GM12801 (cell line): ENCODE results near the gene FZD10.

Source experiments
- TF ChIP-seq, protein P1 (sequence below): IDR thresholded peaks from one replicate; pipeline ENCODE4 v1.5.1; 2011; ENCODE audit warnings: control low read depth; ENCODE audit not compliant: insufficient read length; ENCODE audit errors: extremely low read depth

Gene FZD10, protein sequence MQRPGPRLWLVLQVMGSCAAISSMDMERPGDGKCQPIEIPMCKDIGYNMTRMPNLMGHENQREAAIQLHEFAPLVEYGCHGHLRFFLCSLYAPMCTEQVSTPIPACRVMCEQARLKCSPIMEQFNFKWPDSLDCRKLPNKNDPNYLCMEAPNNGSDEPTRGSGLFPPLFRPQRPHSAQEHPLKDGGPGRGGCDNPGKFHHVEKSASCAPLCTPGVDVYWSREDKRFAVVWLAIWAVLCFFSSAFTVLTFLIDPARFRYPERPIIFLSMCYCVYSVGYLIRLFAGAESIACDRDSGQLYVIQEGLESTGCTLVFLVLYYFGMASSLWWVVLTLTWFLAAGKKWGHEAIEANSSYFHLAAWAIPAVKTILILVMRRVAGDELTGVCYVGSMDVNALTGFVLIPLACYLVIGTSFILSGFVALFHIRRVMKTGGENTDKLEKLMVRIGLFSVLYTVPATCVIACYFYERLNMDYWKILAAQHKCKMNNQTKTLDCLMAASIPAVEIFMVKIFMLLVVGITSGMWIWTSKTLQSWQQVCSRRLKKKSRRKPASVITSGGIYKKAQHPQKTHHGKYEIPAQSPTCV

DNA sequence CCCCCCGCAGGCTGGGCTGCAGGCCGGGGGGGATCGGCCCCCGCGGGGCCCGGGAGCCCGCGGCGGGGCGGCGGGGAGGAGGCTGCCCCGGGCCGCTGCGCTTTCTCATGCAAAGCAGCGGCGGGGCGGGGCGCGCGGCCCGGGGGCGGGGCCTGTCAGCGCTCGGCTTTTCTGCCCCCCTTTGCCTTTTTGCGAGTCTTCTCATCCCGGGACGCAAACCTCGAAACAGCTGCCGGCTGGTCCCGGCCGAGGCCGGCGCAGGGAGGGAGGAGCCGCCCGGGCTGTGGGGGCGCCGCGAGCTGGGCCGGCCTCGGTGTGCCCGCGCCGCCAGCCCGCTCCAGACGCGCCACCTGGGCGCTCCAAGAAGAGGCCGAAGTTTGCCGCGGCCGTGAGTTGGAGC, at the start of gene FZD10:
TSS of gene FZD10 (plus strand) at position 198 of the 400 bp plus-strand sequence. CDS start 479 bp downstream, outside the sequence.
- TF ChIP-seq, protein P1, sequence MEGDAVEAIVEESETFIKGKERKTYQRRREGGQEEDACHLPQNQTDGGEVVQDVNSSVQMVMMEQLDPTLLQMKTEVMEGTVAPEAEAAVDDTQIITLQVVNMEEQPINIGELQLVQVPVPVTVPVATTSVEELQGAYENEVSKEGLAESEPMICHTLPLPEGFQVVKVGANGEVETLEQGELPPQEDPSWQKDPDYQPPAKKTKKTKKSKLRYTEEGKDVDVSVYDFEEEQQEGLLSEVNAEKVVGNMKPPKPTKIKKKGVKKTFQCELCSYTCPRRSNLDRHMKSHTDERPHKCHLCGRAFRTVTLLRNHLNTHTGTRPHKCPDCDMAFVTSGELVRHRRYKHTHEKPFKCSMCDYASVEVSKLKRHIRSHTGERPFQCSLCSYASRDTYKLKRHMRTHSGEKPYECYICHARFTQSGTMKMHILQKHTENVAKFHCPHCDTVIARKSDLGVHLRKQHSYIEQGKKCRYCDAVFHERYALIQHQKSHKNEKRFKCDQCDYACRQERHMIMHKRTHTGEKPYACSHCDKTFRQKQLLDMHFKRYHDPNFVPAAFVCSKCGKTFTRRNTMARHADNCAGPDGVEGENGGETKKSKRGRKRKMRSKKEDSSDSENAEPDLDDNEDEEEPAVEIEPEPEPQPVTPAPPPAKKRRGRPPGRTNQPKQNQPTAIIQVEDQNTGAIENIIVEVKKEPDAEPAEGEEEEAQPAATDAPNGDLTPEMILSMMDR, result no peak

DNA sequence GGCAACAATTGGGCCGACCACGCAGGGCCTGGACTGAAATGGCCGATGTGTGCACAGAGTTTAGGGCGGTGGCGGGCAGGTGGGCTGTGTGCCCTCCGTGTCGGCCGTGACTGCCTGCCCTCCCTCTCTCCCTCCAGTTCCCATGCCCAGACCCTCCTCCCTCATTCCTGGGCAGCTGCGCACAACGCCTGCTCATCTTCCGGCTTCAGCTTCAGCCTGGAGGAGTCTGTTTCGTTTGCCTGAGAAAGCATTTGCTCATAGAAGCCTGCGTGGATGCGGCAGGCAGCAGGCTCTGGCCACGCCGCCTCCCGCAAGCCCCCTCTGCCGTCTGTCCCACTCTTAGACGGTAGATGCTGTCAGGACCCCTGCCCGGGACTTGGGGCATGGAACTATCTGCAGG, 47.3 kb upstream of the FZD10 start:
- TF ChIP-seq, protein P1, result no peak

DNA sequence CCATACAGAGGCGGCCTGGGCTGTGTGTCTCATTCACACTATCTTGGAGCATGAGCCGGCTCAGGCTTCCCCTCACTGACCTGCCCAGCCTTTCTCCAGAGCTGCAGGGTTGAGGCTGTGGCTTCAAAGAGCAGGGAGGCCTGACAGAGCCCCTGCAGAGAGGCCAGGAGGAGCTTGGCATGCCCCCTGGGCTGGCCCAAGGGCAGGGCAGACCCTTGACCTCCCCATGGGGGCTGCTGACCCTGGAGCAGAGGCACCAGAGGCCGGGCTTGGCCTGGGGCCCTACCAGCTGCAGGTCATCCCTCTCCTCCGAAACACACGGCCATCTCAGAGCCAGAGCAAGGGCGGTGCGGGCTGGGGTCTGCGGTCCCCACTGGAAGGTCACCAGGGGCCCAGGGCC, 46.6 kb upstream of the FZD10 start:
- TF ChIP-seq, protein P1, result no peak

GRCh38 chr12:130116791-130117190, 45.5 kb upstream of the FZD10 start:
- TF ChIP-seq, protein P1, result no peak

DNA sequence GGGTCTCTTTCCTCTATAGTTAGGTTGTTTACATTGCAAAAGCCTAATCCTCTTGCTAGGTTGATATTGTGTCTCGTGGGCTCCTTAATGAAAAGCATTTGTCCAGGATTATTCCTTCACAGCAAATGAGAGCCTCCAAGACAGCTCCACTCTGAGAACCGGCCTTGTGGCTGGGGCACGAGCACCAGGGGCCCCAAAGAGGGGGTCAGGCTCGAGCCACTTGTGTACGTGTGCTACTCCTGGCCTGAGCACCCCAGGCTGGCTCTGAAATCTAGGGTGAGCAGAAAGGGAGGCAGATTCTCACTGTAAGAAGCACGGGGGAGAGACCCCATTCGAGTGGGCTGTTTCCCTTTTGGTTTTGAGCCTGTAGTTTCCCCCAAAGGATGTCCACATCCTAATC, 45.0 kb upstream of the FZD10 start:
- TF ChIP-seq, protein P1, result no peak

DNA sequence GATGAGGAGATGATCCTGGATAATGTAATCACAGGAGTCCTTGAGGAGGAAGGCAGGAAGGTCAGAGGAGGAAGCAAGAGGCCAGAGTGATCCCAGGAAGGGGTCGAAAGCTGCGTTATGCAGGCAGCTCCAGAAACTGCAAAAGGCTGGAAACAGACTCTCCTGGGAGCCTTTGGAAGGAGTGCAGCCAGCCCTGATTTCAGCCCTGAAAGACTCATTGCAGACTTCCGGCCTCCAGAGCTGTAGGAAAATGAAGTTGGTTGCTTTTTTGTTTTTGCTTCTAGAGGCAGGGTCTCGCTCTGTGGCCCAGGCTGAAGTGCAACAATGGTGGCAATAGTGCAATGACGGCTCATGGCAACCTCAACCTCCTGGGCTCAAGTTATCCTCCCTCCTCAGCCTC, 44.6 kb upstream of the FZD10 start:
- TF ChIP-seq, protein P1, result no peak

GRCh38 chr12:130118181-130118580, 44.1 kb upstream of the FZD10 start:
- TF ChIP-seq, protein P1, result no peak
